ENCODE measurements around the gene PLXNA4. TPM values are rescaled to one million over a fixed set of nuclear protein-coding genes. Genes with fewer than 3 reads are reported as not detected.

PLXNA4 gene
- total and polyA plus RNA-seq, 2 donors from 2014 or later: 0.17 to 3.5 TPM

DNA sequence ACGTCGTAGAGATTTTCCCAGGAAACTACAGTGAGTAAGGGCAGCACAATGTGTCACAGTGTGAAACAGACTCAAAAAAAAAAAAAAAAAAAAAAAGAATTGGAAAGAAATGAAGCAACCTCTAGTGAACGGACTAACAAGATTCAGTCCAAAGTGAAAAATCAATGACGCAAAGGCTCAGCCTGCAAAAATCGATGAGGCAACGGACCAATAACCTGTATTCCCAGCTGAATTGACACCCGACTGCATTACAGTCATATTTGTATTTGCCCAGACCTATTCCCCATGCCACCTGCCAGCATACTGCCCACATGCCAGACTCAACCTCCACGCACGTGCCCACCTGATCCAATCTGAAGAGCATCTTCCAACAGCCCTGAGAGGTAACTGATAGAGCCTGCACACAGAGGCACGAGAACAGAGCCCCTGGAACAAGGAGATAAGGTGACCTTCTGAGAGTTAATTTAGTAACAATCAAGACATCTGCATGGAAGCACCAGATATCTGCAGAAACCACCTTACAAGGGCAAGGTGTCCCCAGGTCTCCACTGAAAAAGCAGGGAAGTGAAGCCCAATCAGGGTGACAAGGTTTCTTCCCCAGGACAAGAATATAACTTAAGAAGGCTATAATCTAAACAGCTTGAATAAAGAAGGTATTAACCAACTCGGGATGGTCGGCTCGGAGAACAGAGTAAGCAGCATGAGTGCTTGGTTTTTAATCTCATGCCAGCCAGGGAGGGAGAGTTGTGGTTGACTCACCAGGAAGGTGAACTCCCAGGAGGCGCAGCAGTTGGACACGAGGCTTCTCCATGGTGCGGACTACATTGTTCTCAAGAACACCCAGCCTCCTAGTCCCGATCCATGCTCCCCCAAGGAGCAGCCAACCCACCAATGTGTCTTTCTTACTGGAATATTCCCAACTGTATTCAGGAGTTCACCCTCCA is 48.5 kb downstream of the PLXNA4 start:
- FAIRE-seq (no peak), DNase-seq (no peak)
- Histone ChIP-seq H3K36me3 (ENCODE audit: control insufficient read depth in 2 of 3, insufficient read depth in 3 of 3, low read length in 3 of 3) (no peaks in the 10 kb centered on the region), H3K9me3 (ENCODE audit: control insufficient read depth in 2 of 3, insufficient read depth in 1 of 3, low read length in 3 of 3) (no peaks in the 10 kb centered on the region), H3K27ac (ENCODE audit: low read depth in 2 of 2, low read length in 2 of 2) (no peak overlapping the region), H3K9ac (ENCODE audit: low read length in 3 of 3) (no peak overlapping the region), H3K4me1 (ENCODE audit: control insufficient read depth in 2 of 3, insufficient read depth in 2 of 3, low read depth in 1 of 3, low read length in 3 of 3) (no peaks in the 10 kb centered on the region), H3K27me3 (ENCODE audit: control insufficient read depth, insufficient read depth, low read length) (no peaks in the 10 kb centered on the region), H3K4me3 (ENCODE audit: low read length in 3 of 3) (no peak overlapping the region)
- intact Hi-C loops (cut with DNase I): no loop called here
- TF ChIP-seq, protein P1, sequence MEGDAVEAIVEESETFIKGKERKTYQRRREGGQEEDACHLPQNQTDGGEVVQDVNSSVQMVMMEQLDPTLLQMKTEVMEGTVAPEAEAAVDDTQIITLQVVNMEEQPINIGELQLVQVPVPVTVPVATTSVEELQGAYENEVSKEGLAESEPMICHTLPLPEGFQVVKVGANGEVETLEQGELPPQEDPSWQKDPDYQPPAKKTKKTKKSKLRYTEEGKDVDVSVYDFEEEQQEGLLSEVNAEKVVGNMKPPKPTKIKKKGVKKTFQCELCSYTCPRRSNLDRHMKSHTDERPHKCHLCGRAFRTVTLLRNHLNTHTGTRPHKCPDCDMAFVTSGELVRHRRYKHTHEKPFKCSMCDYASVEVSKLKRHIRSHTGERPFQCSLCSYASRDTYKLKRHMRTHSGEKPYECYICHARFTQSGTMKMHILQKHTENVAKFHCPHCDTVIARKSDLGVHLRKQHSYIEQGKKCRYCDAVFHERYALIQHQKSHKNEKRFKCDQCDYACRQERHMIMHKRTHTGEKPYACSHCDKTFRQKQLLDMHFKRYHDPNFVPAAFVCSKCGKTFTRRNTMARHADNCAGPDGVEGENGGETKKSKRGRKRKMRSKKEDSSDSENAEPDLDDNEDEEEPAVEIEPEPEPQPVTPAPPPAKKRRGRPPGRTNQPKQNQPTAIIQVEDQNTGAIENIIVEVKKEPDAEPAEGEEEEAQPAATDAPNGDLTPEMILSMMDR (IDR thresholded peaks at IDR 0.05; ENCODE audit: borderline replicate concordance, extremely low read depth, insufficient read depth): no peak

DNA sequence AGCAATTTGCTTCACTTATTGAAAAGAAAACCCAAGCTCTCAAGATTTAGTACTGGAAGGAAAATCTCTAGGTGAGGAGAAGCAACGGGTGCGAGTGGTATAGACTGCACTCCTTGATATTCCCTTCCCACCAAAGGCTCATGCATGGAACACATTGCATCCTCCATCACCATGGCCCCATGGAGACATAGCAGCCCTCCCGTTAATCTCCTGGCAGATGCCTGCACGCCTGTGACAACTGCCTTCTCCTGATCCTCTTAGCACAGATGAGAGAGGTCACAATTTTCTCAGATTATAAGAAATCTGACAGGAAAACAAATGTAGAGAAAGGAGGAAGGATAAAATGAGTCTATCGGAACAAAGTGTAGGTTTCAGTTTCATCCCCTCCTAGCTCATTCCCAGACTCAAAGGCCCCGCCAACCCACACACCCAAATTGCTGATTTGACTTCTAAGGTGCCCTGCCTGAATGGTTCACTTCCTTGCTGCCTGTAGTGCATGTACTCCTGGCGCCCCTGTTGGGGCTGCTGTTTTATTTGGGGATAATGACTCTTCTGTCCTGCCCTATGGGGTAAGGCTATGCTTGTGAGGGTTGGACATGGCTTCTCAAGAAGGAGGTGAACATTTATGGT is 50.0 kb downstream of the PLXNA4 start:
- no peaks in the 10 kb centered on the region for H3K4me1 ChIP-seq (ENCODE audit: control insufficient read depth in 2 of 3, insufficient read depth in 2 of 3, low read depth in 1 of 3, low read length in 3 of 3)
- H3K9ac ChIP-seq (ENCODE audit: low read length in 3 of 3): no peak overlapping the region
- DNase-seq: no peak
- H3K36me3 ChIP-seq (ENCODE audit: control insufficient read depth in 2 of 3, insufficient read depth in 3 of 3, low read length in 3 of 3): no peaks in the 10 kb centered on the region
- H3K27ac ChIP-seq (ENCODE audit: low read depth in 2 of 2, low read length in 2 of 2): no peak overlapping the region
- no peak for FAIRE-seq
- H3K4me3 ChIP-seq (ENCODE audit: low read length in 3 of 3): no peak overlapping the region
- intact Hi-C loops (cut with DNase I): no loop called here
- no peaks in the 10 kb centered on the region for H3K9me3 ChIP-seq (ENCODE audit: control insufficient read depth in 2 of 3, insufficient read depth in 1 of 3, low read length in 3 of 3)
- H3K27me3 ChIP-seq (ENCODE audit: control insufficient read depth, insufficient read depth, low read length): no peaks in the 10 kb centered on the region
- TF ChIP-seq, protein P1 (IDR thresholded peaks at IDR 0.05; ENCODE audit: borderline replicate concordance, extremely low read depth, insufficient read depth): no peak

DNA sequence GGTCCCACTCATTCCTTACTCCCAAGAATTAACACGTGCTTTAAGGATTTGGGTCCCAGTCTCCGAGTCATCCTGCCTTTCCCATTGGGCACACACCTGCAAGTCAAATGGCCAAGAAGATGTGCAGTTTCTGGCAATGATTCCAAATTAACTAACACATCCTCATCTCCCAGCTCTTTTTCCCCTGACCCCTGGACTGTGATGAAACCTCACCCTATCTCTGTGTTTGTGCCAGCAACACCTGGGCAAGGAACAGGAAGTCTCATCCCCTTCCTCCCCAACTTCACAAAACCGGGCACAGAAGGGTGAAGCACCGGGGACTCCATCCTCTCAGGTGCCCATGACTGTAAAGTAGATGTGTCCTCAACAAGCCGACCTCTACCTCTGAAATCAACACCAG is 54.8 kb downstream of the PLXNA4 start:
- no peaks in the 10 kb centered on the region for H3K9me3 ChIP-seq (ENCODE audit: control insufficient read depth in 2 of 3, insufficient read depth in 1 of 3, low read length in 3 of 3)
- no peak overlapping the region for H3K4me3 ChIP-seq (ENCODE audit: low read length in 3 of 3)
- no peaks in the 10 kb centered on the region for H3K4me1 ChIP-seq (ENCODE audit: control insufficient read depth in 2 of 3, insufficient read depth in 2 of 3, low read depth in 1 of 3, low read length in 3 of 3)
- TF ChIP-seq, protein P1 (IDR thresholded peaks at IDR 0.05; ENCODE audit: borderline replicate concordance, extremely low read depth, insufficient read depth): no peak
- no peak for FAIRE-seq
- H3K27me3 ChIP-seq (ENCODE audit: control insufficient read depth, insufficient read depth, low read length): no peaks in the 10 kb centered on the region
- H3K36me3 ChIP-seq (ENCODE audit: control insufficient read depth in 2 of 3, insufficient read depth in 3 of 3, low read length in 3 of 3): no peaks in the 10 kb centered on the region
- no peak overlapping the region for H3K9ac ChIP-seq (ENCODE audit: low read length in 3 of 3)
- DNase-seq: no peak
- intact Hi-C loops (cut with DNase I): no loop called here
- no peak overlapping the region for H3K27ac ChIP-seq (ENCODE audit: low read depth in 2 of 2, low read length in 2 of 2)
